WTC11 (cell line): Measurements from ENCODE around the gene AQP5. TPM values are rescaled to one million over a fixed set of nuclear protein-coding genes. Genes with fewer than 3 reads are reported as not detected.

Experiments used
- ATAC-seq: fragments of 200-7000 bp; cut with Tn5 transposase; 2 replicates; pipeline ENCODE4 v1.10.0; 2021; ENCODE audit warnings: mild to moderate bottlenecking, moderate library complexity
- CTCF ChIA-PET: fragments of 300-600 bp; sonication (Branson Sonifier 250); formaldehyde crosslinking; loops from one replicate; lab custom pipeline; 2021; ENCODE audit warnings: antibody characterized with exemption; lab: Charles Lee
- POLR2A ChIA-PET: fragments of 350-600 bp; sonication (Branson Sonifier 250); formaldehyde crosslinking; loops from one replicate; lab custom pipeline; 2021; ENCODE audit warnings: antibody characterized with exemption; lab: Charles Lee
- DNase-seq: peaks from one replicate; pipeline ENCODE4 v3.0.0; 2021; ENCODE audit warnings: low spot score
- H3K27ac Mint-ChIP-seq: 2 replicates; pipeline ENCODE4 v1.8.0; 2021; ENCODE audit warnings: mixed read lengths
- H3K27me3 Mint-ChIP-seq: 2 replicates; pipeline ENCODE4 v1.8.0; 2021; ENCODE audit warnings: low read depth, mild to moderate bottlenecking, moderate library complexity, mixed read lengths
- H3K36me3 Mint-ChIP-seq: 2 replicates; pipeline ENCODE4 v1.8.0; 2021; ENCODE audit warnings: mixed read lengths
- H3K4me1 Mint-ChIP-seq: 2 replicates; pipeline ENCODE4 v1.8.0; 2022; ENCODE audit warnings: mixed read lengths
- H3K4me3 Mint-ChIP-seq: 2 replicates; pipeline ENCODE4 v1.8.0; 2021; ENCODE audit warnings: mild to moderate bottlenecking, moderate library complexity, mixed read lengths
- H3K9me3 Mint-ChIP-seq: 2 replicates; pipeline ENCODE4 v1.8.0; 2021; ENCODE audit warnings: mixed read lengths
- AFF4 ChIP-seq: sonication (generic); formaldehyde crosslinking; IDR thresholded peaks from 2 replicates; pipeline ENCODE4 v1.8.1; 2023; ENCODE audit warnings: mild to moderate bottlenecking, missing genetic modification reagents, borderline replicate concordance
- E2F1 ChIP-seq: sonication (generic); formaldehyde crosslinking; IDR thresholded peaks from 2 replicates; pipeline ENCODE4 v1.8.0; 2022; ENCODE audit warnings: mild to moderate bottlenecking, missing genetic modification reagents
- E2F4 ChIP-seq: sonication (generic); formaldehyde crosslinking; IDR thresholded peaks from 2 replicates; pipeline ENCODE4 v1.8.1; 2022; ENCODE audit warnings: low read depth, mild to moderate bottlenecking, moderate library complexity, missing genetic modification reagents, borderline replicate concordance
- FOXJ3 ChIP-seq: sonication (generic); formaldehyde crosslinking; IDR thresholded peaks from 2 replicates; pipeline ENCODE4 v1.9.0; 2021; ENCODE audit warnings: missing genetic modification reagents, mild to moderate bottlenecking, borderline replicate concordance
- FOXP1 ChIP-seq: sonication (generic); formaldehyde crosslinking; IDR thresholded peaks from 2 replicates; pipeline ENCODE4 v1.8.0; 2022; ENCODE audit warnings: missing genetic modification reagents, mild to moderate bottlenecking, moderate library complexity, borderline replicate concordance
- IRF1 ChIP-seq: sonication (generic); formaldehyde crosslinking; IDR thresholded peaks from 2 replicates; pipeline ENCODE4 v1.8.0; 2023; ENCODE audit warnings: missing genetic modification reagents
- JAZF1 ChIP-seq: fragments of 250-450 bp; sonication (Bioruptor Pico); IDR thresholded peaks from 2 replicates; pipeline ENCODE4 v1.9.0; 2021; ENCODE audit warnings: moderate library complexity, mild to moderate bottlenecking, inconsistent platforms
- MAX ChIP-seq: sonication (generic); formaldehyde crosslinking; IDR thresholded peaks from 2 replicates; pipeline ENCODE4 v1.8.0; 2022; ENCODE audit warnings: mild to moderate bottlenecking, missing genetic modification reagents
- MYBL2 ChIP-seq: sonication (generic); formaldehyde crosslinking; IDR thresholded peaks from 2 replicates; pipeline ENCODE4 v1.8.1; 2023; ENCODE audit warnings: mild to moderate bottlenecking, moderate library complexity, missing genetic modification reagents
- NFE2L1 ChIP-seq: sonication (generic); formaldehyde crosslinking; IDR thresholded peaks from 2 replicates; pipeline ENCODE4 v1.8.1; 2023; ENCODE audit warnings: missing genetic modification reagents
- PRDM15 ChIP-seq: sonication (generic); formaldehyde crosslinking; IDR thresholded peaks from 2 replicates; pipeline ENCODE4 v1.8.0; 2022; ENCODE audit warnings: missing genetic modification reagents
- SMAD3 ChIP-seq: sonication (generic); formaldehyde crosslinking; IDR thresholded peaks from 2 replicates; pipeline ENCODE4 v1.8.0; 2022; ENCODE audit warnings: missing genetic modification reagents, mild to moderate bottlenecking, borderline replicate concordance
- TP53 ChIP-seq: sonication (generic); formaldehyde crosslinking; IDR thresholded peaks from 2 replicates; pipeline ENCODE4 v1.8.1; 2023; ENCODE audit warnings: mild to moderate bottlenecking, missing genetic modification reagents
- ZBTB21 ChIP-seq: sonication (generic); formaldehyde crosslinking; IDR thresholded peaks from 2 replicates; pipeline ENCODE4 v1.8.1; 2023; ENCODE audit warnings: mild to moderate bottlenecking, missing genetic modification reagents, borderline replicate concordance
- ZMAT4 ChIP-seq: fragments of 250-450 bp; sonication (Bioruptor Pico); IDR thresholded peaks from 2 replicates; pipeline ENCODE4 v1.9.0; 2021; ENCODE audit warnings: mild to moderate bottlenecking
- ZNF281 ChIP-seq: sonication (generic); formaldehyde crosslinking; IDR thresholded peaks from 2 replicates; pipeline ENCODE4 v1.8.0; 2023; ENCODE audit warnings: mild to moderate bottlenecking, missing genetic modification reagents
- ZNF423 ChIP-seq: fragments of 250-450 bp; sonication (Bioruptor Pico); IDR thresholded peaks from 2 replicates; pipeline ENCODE4 v2.1.2; 2022; ENCODE audit warnings: mild to moderate bottlenecking, moderate library complexity
- ZNF671 ChIP-seq: fragments of 250-450 bp; sonication (Bioruptor Pico); IDR thresholded peaks from 2 replicates; pipeline ENCODE4 v1.8.0; 2021; ENCODE audit warnings: mild to moderate bottlenecking
- total RNA-seq: library from RNA; stranded (reverse); gene quantifications from 3 replicates; pipeline ENCODE4 v1.2.3, GENCODE V29; 2021

AQP5 gene
- total RNA-seq, 1 experiment from 2014 or later, result 2.8 TPM

- DNase-seq (peak; percentile 95), ATAC-seq (peak; percentile 76)
- H3K9me3 Mint-ChIP-seq, result no peaks in the 10 kb centered on the region
- POLR2A ChIA-PET, result interaction anchor here (0.6 to 2.7 kb wide), 4 partner anchors 89 to 226 kb away, joined by 3 to 7 read pairs (median 4); partner anchors contain the start of gene TMBIM6
- no peak overlapping the region for H3K27ac Mint-ChIP-seq
- no peaks in the 10 kb centered on the region for H3K36me3 Mint-ChIP-seq
- peaks cover 10% of the 10 kb centered on the region for H3K4me1 Mint-ChIP-seq
- CTCF ChIA-PET, result interaction anchor here (0.6 to 10.9 kb wide), 87 partner anchors 11 to 644 kb away, joined by 3 to 219 read pairs (median 5); partner anchors contain the start of genes AQP2, BCDIN3D, COX14 and FAIM2
- H3K4me3 Mint-ChIP-seq, result peak overlapping the region; percentile 59
- peaks cover 33% of the 10 kb centered on the region for H3K27me3 Mint-ChIP-seq
- no peak for TF ChIP-seq ZNF671 (CRISPR knock-in tag)
- no peak for TF ChIP-seq ZBTB21 (CRISPR knock-in tag)
- no peak for TF ChIP-seq IRF1 (CRISPR knock-in tag)
- 0 out of 2 replicates have a peak, but pooled peaks have one; percentile 56 for TF ChIP-seq E2F1
- no peak for TF ChIP-seq AFF4 (CRISPR knock-in tag)
- TF ChIP-seq ZNF423 (CRISPR knock-in tag), result no peak; the same call in 1 of the 2 replicates
- TF ChIP-seq JAZF1 (CRISPR knock-in tag), result no peak
- TF ChIP-seq TP53 (CRISPR knock-in tag), result no peak
- TF ChIP-seq FOXJ3 (CRISPR knock-in tag), result no peak
- TF ChIP-seq FOXP1, result 0 out of 2 replicates have a peak, but pooled peaks have one; percentile 79
- TF ChIP-seq ZMAT4 (CRISPR knock-in tag), result no peak
- no peak for TF ChIP-seq E2F4 (CRISPR knock-in tag)
- no peak; the same call in 1 of the 2 replicates for TF ChIP-seq MYBL2
- TF ChIP-seq ZNF281 (CRISPR knock-in tag), result 0 out of 2 replicates have a peak, but pooled peaks have one; percentile 55
- TF ChIP-seq MAX (CRISPR knock-in tag), result peak; percentile 34; the same call in 1 of the 2 replicates
- no peak for TF ChIP-seq SMAD3 (CRISPR knock-in tag)
- TF ChIP-seq PRDM15 (CRISPR knock-in tag), result peak; percentile 85
- peak; percentile 42; the same call in 1 of the 2 replicates for TF ChIP-seq NFE2L1 (CRISPR knock-in tag)
These were observed 5.5 kb downstream of the AQP5 start for GRCh38 chr12:49967042-49967776.
